ENCODE data around the gene ZSWIM1. TPM values are rescaled to one million over a fixed set of nuclear protein-coding genes. Genes with fewer than 3 reads are reported as not detected.

The ZSWIM1 gene
- total and polyA plus RNA-seq, 2 of the 13 experiments (the other 11 are each of a cell fraction or from before 2014, with no cell fraction given): 9.5 to 11.7 TPM

DNA sequence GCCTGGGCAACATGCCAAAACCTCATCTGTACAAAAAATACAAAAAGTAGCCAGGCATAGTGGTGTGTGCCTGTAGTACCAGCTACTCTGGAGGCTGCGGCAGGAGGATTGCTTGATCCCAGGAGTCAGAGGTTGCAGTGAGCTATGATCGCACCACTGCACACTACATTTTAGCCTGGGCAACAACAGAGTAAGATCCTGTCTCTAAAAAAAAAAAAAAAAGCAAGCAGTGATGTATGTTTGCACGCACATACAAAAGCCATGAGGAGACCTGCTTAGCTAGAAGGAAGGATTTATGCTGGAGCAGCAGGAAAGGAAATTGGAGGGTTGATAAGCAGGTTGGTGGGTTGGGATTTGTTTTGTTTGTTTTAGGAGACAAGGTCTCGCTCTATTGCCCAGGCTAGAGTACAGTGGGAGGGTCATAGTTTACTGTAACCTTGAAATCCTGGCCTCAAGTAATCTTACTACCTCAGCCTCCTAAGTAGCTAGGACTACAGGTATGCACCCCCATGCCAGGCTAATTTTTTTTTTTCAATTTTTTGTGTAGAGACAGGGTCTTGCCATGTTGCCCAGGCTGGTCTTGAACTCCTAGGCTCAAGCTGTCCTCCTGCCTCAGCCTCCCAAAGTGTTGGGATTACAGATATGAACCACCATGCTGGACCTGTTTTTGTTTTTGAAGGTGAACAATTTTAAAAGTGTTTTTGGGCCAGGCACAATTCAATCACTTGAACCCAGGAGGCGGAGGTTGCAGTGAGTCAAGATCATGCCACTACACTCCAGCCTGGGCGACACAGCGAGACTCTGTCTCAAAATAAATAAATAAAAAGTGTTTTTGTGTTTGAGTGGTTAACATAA lies 19.6 kb upstream of the ZSWIM1 start:
- H3K27me3 ChIP-seq (ENCODE audit: control insufficient read depth in 1 of 2, insufficient read depth in 2 of 2, low read length in 2 of 2): no peaks in the 10 kb centered on the region; a peak in 1 of 5 replicates
- CTCF ChIA-PET (ENCODE audit: low intra/inter-chr PET ratio, low total read pairs): no interaction called here
- H4K20me1 ChIP-seq (ENCODE audit: insufficient read depth, low read length): no peaks in the 10 kb centered on the region
- in situ Hi-C loops (cut with HindIII; ENCODE audit: extremely low pct_ligation_motif_present, low pct_unique_long_range_greater_than_20kb): no loop called here
- ATAC-seq: no peak
- POLR2A ChIA-PET: interaction anchor here (1.2 to 7.6 kb wide), 5 partner anchors 22 to 70 kb away, joined by 3 to 85 read pairs (median 6); partner anchors contain the start of genes CTSA, DNTTIP1, NEURL2 and SNX21
- peak; percentile 54 for DNase-seq (ENCODE audit: low spot score)
- intact Hi-C loops (cut with micrococcal nuclease; ENCODE audit: unreplicated experiment): no loop called here
- BruUV-seq (replicated peaks): no TSS peak
- peaks cover 85% of the 10 kb centered on the region for H3K4me1 ChIP-seq (ENCODE audit: insufficient read depth, low read length)
- H3K36me3 ChIP-seq (replicated peaks in 1 of 2; ENCODE audit: control insufficient read depth in 1 of 2, insufficient read depth in 2 of 2, low read length in 2 of 2): no peaks in the 10 kb centered on the region
- H3K79me2 ChIP-seq (ENCODE audit: insufficient read depth, low read length): peaks cover 4% of the 10 kb centered on the region
- no peak overlapping the region for H3K4me3 ChIP-seq (replicated peaks in 1 of 3; ENCODE audit: insufficient read depth in 1 of 3, low read depth in 2 of 3, low read length in 3 of 3)
- H3K4me2 ChIP-seq (ENCODE audit: low read depth, low read length): peak overlapping the region; percentile 40
- no peak for FAIRE-seq
- H3K27ac ChIP-seq (ENCODE audit: extremely low read length, insufficient read depth, low read length): peak overlapping the region; percentile 27
- no peak overlapping the region for H2AFZ ChIP-seq (ENCODE audit: low read length)
- no peaks in the 10 kb centered on the region for H3K9me3 ChIP-seq (ENCODE audit: low read length)
- H3K9ac ChIP-seq (ENCODE audit: insufficient read depth, low read depth, low read length): no peak overlapping the region; the same call in 1 of the 2 replicates
- 66% methylated on average over 7 of the region's 7 CpGs for WGBS (ENCODE audit: low lambda C conversion rate)
- TF ChIP-seq KDM2A (CRISPR knock-in tag; IDR thresholded peaks at IDR 0.05; ENCODE audit: borderline replicate concordance, low read depth) (no peak), NCOA2 (CRISPR knock-in tag; IDR thresholded peaks at IDR 0.05) (no peak), ZNF225 (CRISPR knock-in tag; IDR thresholded peaks at IDR 0.05) (no peak), ZNF446 (CRISPR knock-in tag; IDR thresholded peaks at IDR 0.05) (no peak), ZNF136 (CRISPR knock-in tag; IDR thresholded peaks at IDR 0.05; ENCODE audit: low read depth) (no peak), MIER2 (CRISPR knock-in tag; IDR thresholded peaks at IDR 0.05) (no peak), ZNF160 (CRISPR knock-in tag; IDR thresholded peaks at IDR 0.05) (no peak), WIZ (CRISPR knock-in tag; IDR thresholded peaks at IDR 0.05) (peak; percentile 36; the same call in 1 of the 2 replicates), MBD4 (IDR thresholded peaks at IDR 0.05; ENCODE audit: borderline replicate concordance, low read length) (no peak), NCOA1 (CRISPR knock-in tag; IDR thresholded peaks at IDR 0.05) (0 out of 2 replicates have a peak, but pooled peaks have one; percentile 8), ESRRA (CRISPR knock-in tag; IDR thresholded peaks at IDR 0.05; ENCODE audit: low read depth) (peak; percentile 69), NFRKB (IDR thresholded peaks at IDR 0.05) (no peak), RBFOX2 (IDR thresholded peaks at IDR 0.05; ENCODE audit: low read depth, low read length) (no peak), ZNF432 (CRISPR knock-in tag; IDR thresholded peaks at IDR 0.05; ENCODE audit: borderline replicate concordance) (no peak), TGIF2 (CRISPR knock-in tag; IDR thresholded peaks at IDR 0.05) (no peak), ARNT2 (CRISPR knock-in tag; IDR thresholded peaks at IDR 0.05; ENCODE audit: low read depth) (peak; percentile 39; the same call in 1 of the 2 replicates)
- TF ChIP-seq, protein P1, sequence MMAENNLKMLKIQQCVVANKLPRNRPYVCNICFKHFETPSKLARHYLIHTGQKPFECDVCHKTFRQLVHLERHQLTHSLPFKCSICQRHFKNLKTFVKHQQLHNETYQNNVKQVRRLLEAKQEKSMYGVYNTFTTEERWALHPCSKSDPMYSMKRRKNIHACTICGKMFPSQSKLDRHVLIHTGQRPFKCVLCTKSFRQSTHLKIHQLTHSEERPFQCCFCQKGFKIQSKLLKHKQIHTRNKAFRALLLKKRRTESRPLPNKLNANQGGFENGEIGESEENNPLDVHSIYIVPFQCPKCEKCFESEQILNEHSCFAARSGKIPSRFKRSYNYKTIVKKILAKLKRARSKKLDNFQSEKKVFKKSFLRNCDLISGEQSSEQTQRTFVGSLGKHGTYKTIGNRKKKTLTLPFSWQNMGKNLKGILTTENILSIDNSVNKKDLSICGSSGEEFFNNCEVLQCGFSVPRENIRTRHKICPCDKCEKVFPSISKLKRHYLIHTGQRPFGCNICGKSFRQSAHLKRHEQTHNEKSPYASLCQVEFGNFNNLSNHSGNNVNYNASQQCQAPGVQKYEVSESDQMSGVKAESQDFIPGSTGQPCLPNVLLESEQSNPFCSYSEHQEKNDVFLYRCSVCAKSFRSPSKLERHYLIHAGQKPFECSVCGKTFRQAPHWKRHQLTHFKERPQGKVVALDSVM (CRISPR knock-in tag; IDR thresholded peaks at IDR 0.05): peak; percentile 89
- TF ChIP-seq, protein P2, sequence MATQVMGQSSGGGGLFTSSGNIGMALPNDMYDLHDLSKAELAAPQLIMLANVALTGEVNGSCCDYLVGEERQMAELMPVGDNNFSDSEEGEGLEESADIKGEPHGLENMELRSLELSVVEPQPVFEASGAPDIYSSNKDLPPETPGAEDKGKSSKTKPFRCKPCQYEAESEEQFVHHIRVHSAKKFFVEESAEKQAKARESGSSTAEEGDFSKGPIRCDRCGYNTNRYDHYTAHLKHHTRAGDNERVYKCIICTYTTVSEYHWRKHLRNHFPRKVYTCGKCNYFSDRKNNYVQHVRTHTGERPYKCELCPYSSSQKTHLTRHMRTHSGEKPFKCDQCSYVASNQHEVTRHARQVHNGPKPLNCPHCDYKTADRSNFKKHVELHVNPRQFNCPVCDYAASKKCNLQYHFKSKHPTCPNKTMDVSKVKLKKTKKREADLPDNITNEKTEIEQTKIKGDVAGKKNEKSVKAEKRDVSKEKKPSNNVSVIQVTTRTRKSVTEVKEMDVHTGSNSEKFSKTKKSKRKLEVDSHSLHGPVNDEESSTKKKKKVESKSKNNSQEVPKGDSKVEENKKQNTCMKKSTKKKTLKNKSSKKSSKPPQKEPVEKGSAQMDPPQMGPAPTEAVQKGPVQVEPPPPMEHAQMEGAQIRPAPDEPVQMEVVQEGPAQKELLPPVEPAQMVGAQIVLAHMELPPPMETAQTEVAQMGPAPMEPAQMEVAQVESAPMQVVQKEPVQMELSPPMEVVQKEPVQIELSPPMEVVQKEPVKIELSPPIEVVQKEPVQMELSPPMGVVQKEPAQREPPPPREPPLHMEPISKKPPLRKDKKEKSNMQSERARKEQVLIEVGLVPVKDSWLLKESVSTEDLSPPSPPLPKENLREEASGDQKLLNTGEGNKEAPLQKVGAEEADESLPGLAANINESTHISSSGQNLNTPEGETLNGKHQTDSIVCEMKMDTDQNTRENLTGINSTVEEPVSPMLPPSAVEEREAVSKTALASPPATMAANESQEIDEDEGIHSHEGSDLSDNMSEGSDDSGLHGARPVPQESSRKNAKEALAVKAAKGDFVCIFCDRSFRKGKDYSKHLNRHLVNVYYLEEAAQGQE (IDR thresholded peaks at IDR 0.05; ENCODE audit: borderline replicate concordance in 1 of 2, low read depth in 1 of 2, low read length in 2 of 2): no peak
